SK-N-MC (cell line): ENCODE data around the gene TTC7B.
"Not testable (repeated sequence)": the region's sequence is repeated elsewhere in the genome, so short reads cannot be mapped to it uniquely, and the experiment has no call there.

Source experiments
- DNase-seq: peaks from one replicate; pipeline ENCODE4 v3.0.0-alpha.2; 2011; ENCODE audit warnings: low read depth, low spot score
- H3K27ac ChIP-seq: fragments of 200-600 bp; sonication (generic); 2 replicates; pipeline ENCODE4 v1.5.1; 2016; ENCODE audit warnings: mixed run types
- H3K36me3 ChIP-seq: fragments of 200-600 bp; sonication (generic); 2 replicates; pipeline ENCODE4 v1.6.1; 2017; ENCODE audit warnings: antibody characterized with exemption, low read length, mixed read lengths; ENCODE audit not compliant: insufficient read depth
- H3K4me3 ChIP-seq: fragments of 200-600 bp; sonication (generic); 2 replicates; pipeline ENCODE4 v1.5.1; 2016
- H3K9ac ChIP-seq: fragments of 200-600 bp; sonication (generic); 2 replicates; pipeline ENCODE4 v1.8.0; 2017; ENCODE audit warnings: mixed run types, mixed read lengths; ENCODE audit not compliant: insufficient read length
- H3K9me3 ChIP-seq: fragments of 200-600 bp; sonication (generic); 2 replicates; pipeline ENCODE4 v1.6.1; 2017; ENCODE audit warnings: low read depth, mild to moderate bottlenecking, antibody characterized with exemption, low read length, moderate library complexity, mixed read lengths
- EZH2 ChIP-seq: fragments of 200-600 bp; sonication (generic); IDR thresholded peaks from one replicate; pipeline ENCODE4 v1.6.1; 2017; ENCODE audit warnings: antibody characterized with exemption
- FOXP2 ChIP-seq: optimal IDR thresholded peaks from 2 replicates; pipeline ENCODE3; 2011; ENCODE audit warnings: mild to moderate bottlenecking, moderate library complexity; ENCODE audit not compliant: insufficient read depth; ENCODE audit errors: extremely low read length, control extremely low read depth
- POLR2AphosphoS5 ChIP-seq: IDR thresholded peaks from 2 replicates; pipeline ENCODE4 v1.6.1; 2012; ENCODE audit warnings: mild to moderate bottlenecking, low read depth, low read length, borderline replicate concordance

TTC7B gene

DNA sequence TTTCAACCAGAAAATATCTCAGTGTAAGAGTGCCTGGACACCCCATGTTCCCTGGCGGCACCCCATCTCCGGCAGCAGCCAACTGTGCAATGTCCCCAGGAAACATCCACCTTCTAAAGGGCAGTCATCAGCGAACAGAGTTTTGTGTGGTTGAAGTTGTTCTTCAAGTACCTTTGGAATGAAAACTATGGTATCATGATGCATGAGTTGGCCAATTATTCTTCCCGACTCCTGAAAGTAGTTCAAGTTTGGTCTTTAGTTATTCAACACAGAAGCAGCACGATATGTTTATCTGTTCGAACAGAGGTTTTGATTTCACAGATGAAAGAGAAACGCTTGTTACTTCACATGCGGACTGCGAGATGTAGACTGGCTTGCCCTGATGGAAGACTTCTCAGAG is 21.1 kb upstream of the TTC7B start:
- H3K36me3 ChIP-seq = no peaks in the 10 kb centered on the region
- H3K9me3 ChIP-seq = no peaks in the 10 kb centered on the region
- no peak overlapping the region for H3K4me3 ChIP-seq
- TF ChIP-seq EZH2 (no peak), POLR2AphosphoS5 (no peak), FOXP2 (no peak)
- H3K27ac ChIP-seq = no peak overlapping the region
- no peak overlapping the region for H3K9ac ChIP-seq
- no peak for DNase-seq

DNA sequence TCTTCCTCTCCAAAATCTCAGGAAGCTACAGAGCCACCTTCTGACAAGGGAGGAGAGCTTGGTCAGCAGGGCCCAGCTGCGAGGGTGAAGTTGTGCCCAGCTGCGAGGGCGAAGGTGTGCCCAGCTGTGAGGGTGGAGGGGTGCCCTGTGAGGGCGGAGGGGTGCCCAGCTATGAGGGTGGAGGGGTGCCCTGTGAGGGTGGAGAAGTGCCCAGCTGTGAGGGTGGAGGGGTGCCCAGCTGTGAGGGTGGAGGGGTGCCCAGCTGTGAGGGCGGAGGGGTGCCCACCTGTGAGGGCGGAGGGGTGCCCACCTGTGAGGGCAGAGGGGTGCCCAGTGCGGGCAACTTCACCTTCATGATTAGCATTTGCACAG is 20.4 kb upstream of the TTC7B start:
- H3K27ac ChIP-seq = no peak overlapping the region
- TF ChIP-seq FOXP2 (no peak), EZH2 (no peak), POLR2AphosphoS5 (no peak)
- no peaks in the 10 kb centered on the region for H3K36me3 ChIP-seq
- H3K4me3 ChIP-seq = no peak overlapping the region
- H3K9me3 ChIP-seq = no peaks in the 10 kb centered on the region
- no peak overlapping the region for H3K9ac ChIP-seq
- no peak for DNase-seq

DNA sequence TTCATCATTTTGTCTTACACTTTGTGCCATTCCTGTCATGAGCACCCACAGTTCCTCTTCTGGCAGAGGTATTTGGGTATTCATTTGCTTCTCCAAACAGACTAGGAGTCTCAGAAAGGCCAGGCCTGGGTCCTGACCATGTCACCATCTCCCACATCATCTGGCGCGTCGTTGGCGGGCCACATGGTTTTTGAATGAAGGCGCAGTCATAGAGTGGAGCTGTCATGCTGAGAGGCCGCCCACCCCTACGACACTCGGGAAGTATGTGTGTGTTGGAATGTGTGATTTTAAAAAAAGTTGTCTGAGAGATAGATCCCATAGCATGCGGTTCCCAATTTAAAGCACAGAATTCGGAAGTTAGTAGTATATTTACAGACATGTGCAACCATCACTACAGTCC is 15.6 kb upstream of the TTC7B start:
- Histone ChIP-seq H3K27ac (no peak overlapping the region), H3K9ac (no peak overlapping the region)
- TF ChIP-seq FOXP2 (no peak), EZH2 (no peak), POLR2AphosphoS5 (no peak)

DNA sequence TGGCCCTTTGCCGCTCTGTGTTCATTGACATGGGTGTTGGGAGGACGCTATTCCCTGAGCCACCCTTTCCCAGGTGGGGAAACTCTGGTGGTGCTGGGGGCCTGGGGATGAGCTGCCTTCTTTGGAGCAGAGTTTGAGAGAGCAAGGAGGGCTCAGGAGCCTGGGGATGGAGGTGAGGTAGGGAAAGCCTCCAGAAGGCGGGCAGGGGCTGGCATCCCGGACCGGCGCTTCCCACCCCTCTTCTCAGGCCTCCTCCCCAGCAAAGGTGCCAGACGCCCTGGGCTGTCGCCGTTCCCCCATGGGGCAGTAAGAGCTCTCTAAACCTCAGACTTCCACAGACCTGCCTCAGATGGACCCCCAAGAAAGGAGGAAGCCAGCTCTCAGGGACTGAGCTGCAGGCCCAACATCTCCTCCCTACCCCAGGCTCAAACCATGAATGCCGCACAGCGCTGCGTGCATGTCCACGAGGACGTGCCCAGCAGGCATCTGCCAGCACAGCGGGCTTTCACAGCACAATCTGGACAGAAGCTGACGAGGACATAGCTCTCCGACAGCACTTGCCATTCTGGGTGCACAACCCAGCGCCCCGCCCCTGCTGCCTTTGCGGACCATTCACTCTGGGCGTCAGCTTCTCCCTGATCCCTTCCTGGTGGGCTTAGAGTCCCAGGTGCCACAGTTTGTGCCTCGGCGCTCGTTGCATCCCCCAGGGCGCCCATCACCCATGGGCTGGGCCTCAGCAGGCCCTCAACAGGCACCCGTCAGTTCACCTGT is 14.9 kb upstream of the TTC7B start:
- no peak for DNase-seq
- Histone ChIP-seq H3K36me3 (no peaks in the 10 kb centered on the region), H3K9ac (no peak overlapping the region), H3K27ac (no peak overlapping the region), H3K4me3 (no peak overlapping the region), H3K9me3 (no peaks in the 10 kb centered on the region)
- no peak for TF ChIP-seq EZH2
- no peak for TF ChIP-seq POLR2AphosphoS5
- no peak for TF ChIP-seq FOXP2

More for the DNA sequence above, 15.6 kb upstream of the TTC7B start:
- no peak for DNase-seq
- Histone ChIP-seq H3K36me3 (no peaks in the 10 kb centered on the region), H3K9me3 (no peaks in the 10 kb centered on the region), H3K4me3 (no peak overlapping the region)

DNA sequence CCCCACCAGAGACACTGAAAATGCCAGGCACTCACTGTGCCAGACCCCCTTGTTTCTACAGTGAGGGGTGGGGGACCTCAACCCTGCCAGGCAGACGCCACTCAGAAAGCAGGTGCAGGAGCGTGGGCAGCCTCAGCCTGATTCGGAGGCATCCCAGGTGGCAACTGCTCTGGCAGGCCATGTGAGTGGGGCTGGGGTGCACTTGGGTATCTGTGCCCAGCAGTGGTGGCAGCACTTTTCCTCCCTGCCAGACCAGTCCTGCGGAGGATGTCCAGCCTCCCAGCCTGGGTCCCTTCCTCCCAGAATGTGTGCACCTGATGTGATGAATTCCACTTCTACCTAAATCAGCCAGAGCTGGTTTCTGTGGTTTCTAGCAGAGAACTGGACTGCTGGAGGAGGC is 13.4 kb upstream of the TTC7B start:
- H3K36me3 ChIP-seq = no peaks in the 10 kb centered on the region
- DNase-seq = no peak
- TF ChIP-seq EZH2 = no peak
- TF ChIP-seq POLR2AphosphoS5 = no peak
- no peak for TF ChIP-seq FOXP2
- H3K9ac ChIP-seq = no peak overlapping the region
- H3K27ac ChIP-seq = no peak overlapping the region
- H3K9me3 ChIP-seq = no peaks in the 10 kb centered on the region
- no peak overlapping the region for H3K4me3 ChIP-seq

DNA sequence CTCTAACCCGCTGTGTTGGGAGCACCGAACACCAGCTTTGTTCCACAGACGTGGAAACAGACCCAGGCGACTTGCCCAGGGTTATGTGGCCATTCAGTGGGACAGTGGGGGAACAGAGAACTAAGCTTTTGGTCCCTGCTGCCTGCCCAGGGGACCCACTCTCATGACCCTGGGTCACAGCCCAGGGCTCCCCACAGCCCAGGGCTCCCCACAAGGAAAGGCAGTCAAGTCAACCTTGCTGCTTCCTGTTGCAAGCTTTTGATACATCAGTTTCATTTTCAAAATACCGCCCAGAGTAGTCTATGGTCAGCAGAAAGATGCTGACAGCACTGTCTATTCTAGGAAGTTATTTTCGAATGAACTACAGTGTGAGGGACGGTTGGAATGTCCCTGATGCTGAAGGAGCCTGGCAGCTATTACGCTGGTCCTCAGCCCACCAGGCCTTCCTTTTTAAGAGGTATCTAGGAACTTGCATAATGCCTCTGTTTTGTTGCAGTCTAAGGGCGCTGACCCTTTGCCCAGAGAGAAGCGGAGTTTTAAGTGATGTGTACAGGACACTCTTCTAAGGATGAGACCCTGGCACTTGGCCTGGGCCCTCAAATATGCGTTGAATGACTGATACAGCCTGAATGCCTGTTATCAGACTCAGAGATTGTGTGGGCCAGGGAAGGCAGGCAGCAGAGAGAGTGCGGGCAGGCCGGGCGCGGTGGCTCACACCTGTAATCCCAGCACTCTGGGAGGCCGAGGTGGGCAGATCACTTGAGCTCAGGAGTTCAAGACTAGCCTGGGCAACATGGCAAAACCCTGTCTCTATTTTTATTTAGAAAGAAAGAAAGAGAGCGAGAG is 12.6 kb upstream of the TTC7B start:
- peak overlapping the region; percentile 68 for H3K9ac ChIP-seq
- no peak overlapping the region for H3K27ac ChIP-seq
- DNase-seq = no peak
- TF ChIP-seq POLR2AphosphoS5 (no peak), FOXP2 (no peak), EZH2 (no peak)
- H3K36me3 ChIP-seq = no peaks in the 10 kb centered on the region
- no peaks in the 10 kb centered on the region for H3K9me3 ChIP-seq
- H3K4me3 ChIP-seq = peak overlapping the region; percentile 79

DNA sequence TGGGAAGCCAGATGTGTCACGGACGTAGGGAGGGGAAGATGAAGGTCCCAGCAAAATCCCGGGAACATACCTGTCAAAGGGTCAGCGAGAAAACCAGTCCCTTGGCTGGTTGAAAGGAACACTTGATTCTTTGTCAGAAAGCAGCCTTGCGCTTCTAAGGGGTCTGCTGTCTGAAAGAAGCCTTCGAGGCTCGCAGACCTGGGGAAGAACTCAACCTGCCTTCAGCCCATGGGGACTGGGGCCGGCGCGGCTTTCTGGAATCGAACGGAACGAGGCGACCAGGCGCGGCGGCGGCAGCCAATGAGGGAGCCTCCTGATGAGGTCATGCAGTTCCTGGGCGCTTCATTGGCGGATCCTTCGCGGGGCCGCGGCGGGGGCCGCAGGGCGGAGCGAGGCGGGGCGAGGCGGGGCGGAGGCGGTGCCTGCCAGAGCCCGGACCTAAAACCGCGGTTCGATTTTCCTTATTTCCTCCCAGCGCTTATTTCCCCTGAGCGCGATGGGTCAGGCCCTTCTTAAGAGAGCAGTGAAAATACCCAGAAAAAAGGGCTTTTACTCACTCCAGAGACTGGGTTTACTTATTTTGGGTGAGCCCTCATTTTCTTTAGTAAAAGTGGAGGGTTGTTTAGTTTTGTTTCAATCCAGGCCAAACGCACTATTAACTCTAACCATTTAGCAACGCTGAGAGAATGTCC is 11.8 kb upstream of the TTC7B start:
- Histone ChIP-seq H3K4me3 (peak overlapping the region; percentile 79), H3K36me3 (no peaks in the 10 kb centered on the region), H3K9ac (peak overlapping the region; percentile 87), H3K27ac (no peak overlapping the region), H3K9me3 (no peaks in the 10 kb centered on the region)
- TF ChIP-seq EZH2 (no peak), POLR2AphosphoS5 (peak; percentile 69), FOXP2 (no peak)
- peak; percentile 16 for DNase-seq

DNA sequence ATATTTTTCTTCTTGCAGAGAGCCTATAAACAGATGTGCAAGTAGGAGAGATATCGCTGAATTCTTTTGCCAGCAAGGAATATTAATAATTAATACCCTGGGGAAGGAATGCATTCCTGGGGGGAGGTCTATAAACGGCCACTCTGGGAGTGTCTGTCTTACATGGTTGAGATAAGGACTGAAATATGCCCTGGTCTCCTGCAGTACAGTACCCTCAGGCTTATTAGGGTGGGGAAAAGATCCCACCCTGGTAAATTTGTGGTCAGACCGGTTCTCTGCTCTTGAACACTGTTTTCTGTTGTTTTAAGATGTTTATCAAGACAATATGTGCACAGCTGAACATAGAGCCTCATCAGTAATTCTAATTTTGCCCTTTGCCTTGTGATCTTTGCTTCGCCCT is 7.3 kb upstream of the TTC7B start:
- not testable (repeated sequence) for DNase-seq, H3K9ac ChIP-seq, H3K36me3 ChIP-seq, H3K27ac ChIP-seq, H3K9me3 ChIP-seq, H3K4me3 ChIP-seq
